DMS79 treated with DMSO at 0.1 percent for 48 hours (cell line): ENCODE data around the gene WDR45.

Experiments used
- DNase-seq: peaks from one replicate; lab custom pipeline; 2025; lab: John Stamatoyannopoulos, UW

WDR45 gene

DNA sequence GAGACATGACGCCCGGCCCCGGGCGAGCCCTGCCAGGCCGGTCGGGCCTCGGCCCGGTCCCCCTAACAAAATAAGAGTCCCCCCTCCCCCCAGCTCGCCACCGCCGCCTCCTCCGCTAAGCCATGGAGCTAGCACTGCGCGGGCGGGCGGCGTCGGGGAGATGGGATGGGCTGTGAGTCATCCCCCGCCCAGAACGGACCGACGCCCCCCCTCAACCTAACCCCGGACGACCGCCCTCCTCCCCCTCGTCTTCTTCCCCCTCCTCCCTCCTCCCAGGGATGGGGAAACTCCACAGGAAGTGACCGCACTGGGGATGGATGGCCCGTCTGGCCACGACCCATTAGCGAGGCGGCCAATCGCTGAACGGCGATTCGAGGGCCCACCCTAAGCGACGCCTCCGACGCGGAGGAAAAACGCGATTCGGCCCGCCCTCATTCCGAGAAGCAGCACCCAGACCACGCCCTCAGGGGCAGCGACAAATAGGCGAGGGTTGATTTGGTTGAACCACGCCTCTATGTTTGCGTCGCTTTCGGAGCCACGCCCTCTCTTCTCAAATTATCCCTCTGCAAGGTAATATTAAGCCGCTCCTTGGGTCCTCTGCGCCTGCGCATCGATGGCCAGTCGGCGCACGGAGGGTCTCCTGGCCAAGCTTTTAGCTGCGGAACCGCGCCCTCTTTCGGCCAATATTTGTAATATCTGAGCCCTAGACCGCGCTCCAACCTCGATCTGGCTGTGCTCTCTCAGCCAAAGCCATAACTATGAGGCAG lies 36.3 kb downstream of the WDR45 start, which contains the start of gene TFE3:
TSS of gene TFE3 (minus strand) at position 138 of the 767 bp plus-strand sequence. CDS start at position 7, 131 bp downstream.
- peak; percentile 89 for DNase-seq

DNA sequence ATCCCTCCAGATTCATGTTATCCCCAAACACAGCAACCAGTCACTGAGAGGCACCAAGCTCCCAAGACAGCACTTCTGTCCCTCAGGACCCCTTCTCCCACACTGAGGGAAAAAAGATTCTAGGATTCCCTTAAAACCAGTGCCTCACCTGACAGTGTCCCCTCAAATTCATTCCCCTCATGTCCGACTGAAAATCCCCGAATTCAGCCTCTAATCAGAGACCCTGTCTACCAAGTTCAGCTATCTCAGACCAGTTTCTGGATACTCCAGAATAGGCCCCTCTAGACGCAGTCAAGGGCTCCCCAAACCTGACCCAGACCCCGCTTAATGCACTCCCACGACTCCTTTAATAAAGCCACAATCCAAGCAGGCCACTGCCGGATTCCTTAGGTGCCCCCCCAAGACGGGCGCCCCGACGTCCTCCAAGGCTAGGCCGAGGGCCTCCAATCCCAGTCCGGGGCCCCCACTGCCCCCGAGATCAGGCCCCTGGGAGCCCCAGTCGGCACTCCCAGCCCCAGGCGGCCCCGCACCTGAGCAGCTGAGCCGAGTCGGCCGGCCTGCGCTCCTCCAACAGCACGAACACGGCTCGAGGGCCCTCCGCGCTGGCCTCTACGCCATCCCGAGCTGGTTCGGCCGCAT lies 37.0 kb downstream of the WDR45 start:
- no peak for DNase-seq

DNA sequence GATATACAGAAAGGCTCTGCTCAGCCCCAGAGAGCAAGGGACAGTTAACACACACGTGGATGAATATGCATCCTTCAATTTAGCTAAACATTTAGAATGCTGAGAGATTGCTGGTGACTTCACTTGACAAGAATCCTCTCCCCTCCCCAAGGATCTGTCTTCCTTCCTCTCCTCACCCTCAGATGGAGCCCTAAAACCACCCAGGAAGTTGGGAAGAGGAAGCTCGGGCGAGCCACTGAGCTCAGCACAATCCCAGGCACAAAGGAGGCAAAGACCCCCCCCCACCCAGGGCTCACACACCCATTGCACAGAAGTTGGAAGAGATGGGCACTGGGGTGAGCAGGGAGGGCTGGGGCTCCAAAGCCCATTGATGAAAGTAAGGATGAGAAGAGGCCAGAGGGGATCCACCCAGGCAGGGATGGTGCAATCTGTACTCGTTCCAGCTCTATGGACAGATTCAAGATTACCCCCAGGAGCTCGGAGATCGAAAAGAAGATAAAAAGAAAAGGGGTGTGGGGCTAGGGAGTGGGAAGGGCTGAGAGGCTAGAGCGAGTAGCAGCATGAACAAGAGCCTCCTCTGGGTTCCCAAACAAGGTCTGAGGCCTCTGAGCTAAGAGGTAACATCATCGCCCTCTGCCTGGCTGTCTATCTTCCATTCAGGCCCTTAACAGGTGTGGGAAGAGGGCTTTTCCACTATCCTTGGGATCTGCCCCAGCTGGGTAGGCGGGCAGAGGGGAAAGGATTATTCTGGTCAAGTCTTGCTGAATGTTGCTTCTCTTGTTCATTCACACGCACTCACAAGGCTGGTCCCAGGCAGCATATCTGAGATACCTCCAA lies 37.7 kb downstream of the WDR45 start:
- DNase-seq: no peak

- DNase-seq: no peak
Measured at GRCh38 chrX:49040376-49040955, 39.2 kb downstream of the WDR45 start.

DNA sequence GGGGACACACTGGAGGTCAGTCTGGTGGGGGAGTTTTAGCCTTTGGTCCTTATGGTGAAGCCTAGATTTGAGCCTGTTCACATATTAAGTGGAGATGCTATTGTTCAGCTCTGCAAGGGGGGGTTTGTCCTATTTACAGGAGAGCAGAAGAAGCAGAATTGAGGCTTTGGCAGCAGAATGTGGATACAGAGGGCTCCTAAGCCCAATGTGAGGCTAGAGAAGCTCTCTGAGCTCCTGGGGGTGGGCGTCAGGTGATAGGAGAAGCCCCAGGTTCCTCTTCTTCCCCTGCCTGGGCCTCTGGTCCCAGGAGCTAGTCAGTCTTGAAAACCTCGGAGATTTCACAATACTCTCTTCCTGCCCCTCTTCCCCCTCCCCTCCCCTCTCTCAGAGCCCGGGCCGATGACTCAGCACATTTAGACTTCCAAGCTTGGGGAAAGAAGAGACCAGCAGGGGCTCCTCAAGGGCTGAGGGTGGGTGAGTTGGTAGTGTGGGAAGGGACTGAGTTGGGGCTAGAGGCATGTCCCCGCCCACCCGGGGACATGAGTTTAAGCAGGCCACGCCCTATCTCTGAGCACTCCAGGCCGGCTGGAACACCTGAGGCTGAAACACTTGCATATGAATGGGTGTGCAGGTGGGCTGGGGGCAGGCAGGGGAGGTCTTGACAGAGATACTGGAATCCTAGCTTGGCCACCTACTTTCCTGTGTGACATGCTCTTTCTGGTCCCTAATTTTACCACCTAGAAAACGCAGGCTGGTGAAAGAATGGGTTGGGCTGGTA lies 39.9 kb downstream of the WDR45 start:
- peak; percentile 64 for DNase-seq

DNA sequence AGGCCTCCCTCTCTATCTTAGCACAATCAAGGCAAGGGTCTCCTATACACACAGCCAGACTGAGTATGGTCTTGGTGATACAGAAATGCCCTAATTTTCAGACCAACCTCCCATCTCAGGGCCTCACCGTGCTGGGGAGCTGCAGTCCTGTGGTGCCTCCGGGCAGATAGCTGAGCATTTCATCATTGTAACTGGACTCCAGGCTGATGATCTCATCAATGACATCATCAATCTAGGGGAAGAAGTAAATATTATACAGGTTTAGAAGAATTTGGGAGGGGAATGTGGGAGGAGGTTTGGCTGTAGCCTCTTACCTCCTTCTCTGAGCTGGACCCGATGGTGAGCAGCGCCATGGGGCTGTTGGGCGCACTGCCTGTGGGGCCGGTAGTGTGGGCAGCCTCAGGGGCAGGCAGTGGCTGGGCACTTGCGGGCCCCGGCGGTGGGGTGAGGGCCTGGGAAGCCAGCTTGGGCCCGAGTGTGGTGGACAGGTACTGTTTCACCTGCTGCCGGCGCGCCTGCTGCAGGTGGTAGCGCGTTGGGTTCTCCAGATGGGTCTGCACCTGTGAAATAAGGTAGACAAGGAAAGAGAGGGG lies 41.7 kb downstream of the WDR45 start:
- no peak for DNase-seq

DNA sequence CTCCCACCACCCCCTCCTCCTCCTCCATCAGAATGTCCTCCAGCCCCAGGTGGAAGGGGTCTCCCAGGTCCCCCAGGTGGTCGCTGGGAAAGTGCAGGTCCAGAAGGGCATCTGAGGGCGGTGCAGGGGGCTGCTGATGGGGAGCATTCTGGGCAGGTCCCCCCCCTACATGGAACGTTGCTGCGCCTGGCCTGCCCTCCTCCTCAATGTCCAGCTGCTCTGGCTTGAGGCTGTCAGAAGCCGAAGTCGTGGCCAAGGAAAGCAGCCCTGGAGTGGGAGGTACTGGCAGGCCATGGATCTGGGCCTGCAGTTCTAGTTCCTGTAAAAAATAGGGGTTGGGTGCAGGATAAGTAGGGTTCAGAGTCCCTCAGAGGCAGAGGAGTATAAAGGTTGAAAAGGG lies 49.4 kb downstream of the WDR45 start:
- DNase-seq: no peak

DNA sequence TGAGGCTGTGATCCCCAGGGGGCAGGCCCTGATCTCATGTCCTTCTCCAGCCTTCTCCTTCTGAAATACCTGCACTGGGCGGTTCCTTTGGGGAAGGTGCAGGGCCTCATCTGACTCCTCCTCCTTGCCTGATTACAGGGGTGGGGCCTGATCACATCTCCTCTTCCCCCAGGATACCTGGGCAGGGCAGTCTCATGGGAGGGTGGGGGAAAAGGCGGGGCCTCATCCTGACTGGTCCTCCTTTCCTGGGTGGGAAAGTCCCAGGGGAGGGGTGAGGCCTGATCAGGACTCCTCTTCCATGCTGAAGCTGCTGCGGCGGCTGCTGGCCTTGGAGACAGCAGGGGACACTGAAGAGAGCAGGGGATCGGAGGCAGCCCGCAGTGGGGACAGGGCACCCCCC lies 49.8 kb downstream of the WDR45 start:
- DNase-seq: no peak
